CD14-positive monocyte (primary cell): ENCODE measurements around the gene MOB3B. TPM values are rescaled to one million over a fixed set of nuclear protein-coding genes. Genes with fewer than 3 reads are reported as not detected.
A peak's percentile ranks its signal among the peaks of the same experiment; 100 is the strongest.

Experiments
- DNase-seq, 3 donors: peaks; one replicate each; pipeline ENCODE4 v3.0.0-alpha.2; 2011 to 2022
- H2AFZ ChIP-seq: 2 replicates; pipeline ENCODE4 v1.6.0; 2012; ENCODE audit warnings: mild to moderate bottlenecking, low read depth, low read length, inconsistent platforms; ENCODE audit not compliant: insufficient read depth, poor library complexity, severe bottlenecking
- H3K27ac ChIP-seq, 2 donors: 1 replicate in 1 of 2; 2 replicates in 1 of 2; pipeline ENCODE4 v1.5.1; 2012 to 2013; ENCODE audit warnings: low read length in 2 of 2, control low read depth in 1 of 2, inconsistent platforms in 1 of 2, low read depth in 1 of 2, mild to moderate bottlenecking in 1 of 2
- H3K27me3 ChIP-seq, 2 donors: one replicate each; pipeline versions ENCODE4 v1.6.0 to v1.6.1; 2011 to 2013; ENCODE audit warnings: low read length in 2 of 2; ENCODE audit not compliant: control insufficient read depth in 2 of 2, insufficient read depth in 2 of 2
- H3K36me3 ChIP-seq, 2 donors: replicated peaks in 1 of 2; 1 replicate in 1 of 2; 2 replicates in 1 of 2; pipeline versions ENCODE4 v1.5.1 to v1.6.1; 2012 to 2013; ENCODE audit warnings: low read length in 2 of 2, control low read depth in 1 of 2, inconsistent platforms in 1 of 2, mild to moderate bottlenecking in 1 of 2; ENCODE audit not compliant: insufficient read depth in 2 of 2, control insufficient read depth in 1 of 2
- H3K4me1 ChIP-seq, 2 donors: 1 replicate in 1 of 2; 2 replicates in 1 of 2; pipeline versions ENCODE4 v1.5.1 to v1.6.1; 2012 to 2013; ENCODE audit warnings: low read length in 2 of 2, control low read depth in 1 of 2, inconsistent platforms in 1 of 2, mild to moderate bottlenecking in 1 of 2, moderate library complexity in 1 of 2; ENCODE audit not compliant: insufficient read depth in 2 of 2, control insufficient read depth in 1 of 2
- H3K4me2 ChIP-seq: replicated peaks from 2 replicates; pipeline ENCODE3; 2012; ENCODE audit warnings: low read length, moderate library complexity, mild to moderate bottlenecking; ENCODE audit not compliant: poor library complexity, severe bottlenecking; ENCODE audit errors: extremely low read depth
- H3K4me3 ChIP-seq, 3 experiments: fragments of 200-600 bp in 1 of 3; sonication (generic) in 1 of 3; replicated peaks in 1 of 3; 1 replicate in 2 of 3; 2 replicates in 1 of 3; pipeline ENCODE4 v1.5.1; 2011 to 2013; ENCODE audit warnings: low read length in 3 of 3, mild to moderate bottlenecking in 3 of 3, control low read depth in 2 of 3, low read depth in 2 of 3, inconsistent platforms in 1 of 3, moderate library complexity in 1 of 3
- H3K79me2 ChIP-seq: 2 replicates; pipeline ENCODE4 v1.6.0; 2012; ENCODE audit warnings: mild to moderate bottlenecking, control low read depth, inconsistent platforms, low read length, moderate library complexity; ENCODE audit not compliant: insufficient read depth
- H3K9ac ChIP-seq: 2 replicates; pipeline ENCODE4 v1.6.0; 2017; ENCODE audit warnings: low read length, mild to moderate bottlenecking; ENCODE audit not compliant: insufficient read depth, poor library complexity, severe bottlenecking
- H3K9me3 ChIP-seq, 2 donors: replicated peaks in 1 of 2; 1 replicate in 1 of 2; 2 replicates in 1 of 2; pipeline versions ENCODE4 v1.5.1 to v1.6.1; 2012 to 2013; ENCODE audit warnings: low read length in 2 of 2, control low read depth in 1 of 2; ENCODE audit not compliant: control insufficient read depth in 1 of 2, insufficient read depth in 1 of 2
- H4K20me1 ChIP-seq: 2 replicates; pipeline ENCODE4 v1.6.0; 2012; ENCODE audit warnings: mild to moderate bottlenecking, low read length, control low read depth, moderate library complexity; ENCODE audit not compliant: insufficient read depth
- H3K27ac Mint-ChIP-seq, 7 donors: one replicate each; pipeline ENCODE4 v1.8.0; 2020; ENCODE audit warnings: mild to moderate bottlenecking in 7 of 7, mixed read lengths in 7 of 7, moderate library complexity in 6 of 7, inconsistent platforms in 2 of 7
- H3K27me3 Mint-ChIP-seq, 3 donors: one replicate each; pipeline ENCODE4 v1.8.0; 2021 to 2022; ENCODE audit warnings: low read depth in 3 of 3, mild to moderate bottlenecking in 3 of 3, mixed read lengths in 3 of 3, moderate library complexity in 3 of 3, inconsistent platforms in 1 of 3
- H3K36me3 Mint-ChIP-seq, 2 donors: one replicate each; pipeline ENCODE4 v1.8.0; 2020; ENCODE audit warnings: mixed read lengths in 2 of 2, inconsistent platforms in 1 of 2, mild to moderate bottlenecking in 1 of 2
- H3K4me1 Mint-ChIP-seq: one replicate; pipeline ENCODE4 v1.8.0; 2020; ENCODE audit warnings: mild to moderate bottlenecking, mixed read lengths
- H3K4me3 Mint-ChIP-seq, 2 donors: one replicate each; pipeline ENCODE4 v1.8.0; 2020; ENCODE audit warnings: mild to moderate bottlenecking in 2 of 2, mixed read lengths in 2 of 2, moderate library complexity in 1 of 2
- H3K9me3 Mint-ChIP-seq, 7 donors: one replicate each; pipeline ENCODE4 v1.8.0; 2020 to 2022; ENCODE audit warnings: mixed read lengths in 7 of 7, mild to moderate bottlenecking in 6 of 7, moderate library complexity in 6 of 7, inconsistent platforms in 2 of 7
- CTCF ChIP-seq: fragments of 200-600 bp; IDR thresholded peaks from one replicate; pipeline ENCODE4 v1.8.0; 2022; ENCODE audit warnings: antibody characterized with exemption, mild to moderate bottlenecking
- WGBS: methylation state at CpG from one replicate; pipeline ENCODE4 v1.1.5; 2013; ENCODE audit warnings: missing lambda C conversion rate; ENCODE audit not compliant: insufficient coverage; 5-methylcytosine and 5-hydroxymethylcytosine counted together
- intact Hi-C, 2 donors: fragments of 100-400 bp; cut with micrococcal nuclease; formaldehyde crosslinking; loops; one replicate each; pipeline versions ENCODE4 v1.15.0 to v1.15.1; 2023
- polyA plus RNA-seq, 3 donors: library from polyadenylated mRNA; depleted of rRNA in 1 of 3; unstranded in 2 of 3; stranded (reverse) in 1 of 3; fragments of 300-500 nt in 2 of 3; fragments of >200 nt in 1 of 3; fragmentation: Illumina TruSeq in 2 of 3; gene quantifications; 1 replicate in 2 of 3; 2 replicates in 1 of 3; pipeline ENCODE4 v1.2.3, GENCODE V29; 2012 to 2021

Gene MOB3B
- polyA plus RNA-seq, 3 donors, result 1.2 to 2.2 (median 1.4) TPM

GRCh38 chr9:27337236-27337635 lies 192.4 kb downstream of the MOB3B start:
- no peaks in the 10 kb centered on the region for H3K27me3 ChIP-seq
- no peak overlapping the region for H3K4me3 Mint-ChIP-seq
- 60% methylated on average over 2 of the region's 3 CpGs for WGBS
- H3K27ac ChIP-seq, result no peak overlapping the region
- H3K27ac Mint-ChIP-seq, result peak overlapping the region in 4 of 7 donors; percentile 6 to 57 (median 25)
- peaks cover 4 to 9% of the 10 kb centered on the region in 2 donors for H3K36me3 Mint-ChIP-seq
- no peak overlapping the region for H3K9ac ChIP-seq
- peak in 1 of 3 donors; percentile 1 for DNase-seq
- H3K4me2 ChIP-seq, result no peak overlapping the region
- no peaks in the 10 kb centered on the region for H3K79me2 ChIP-seq
- no peaks in the 10 kb centered on the region for H4K20me1 ChIP-seq
- H3K4me1 Mint-ChIP-seq, result peaks cover 72% of the 10 kb centered on the region
- no peaks in the 10 kb centered on the region for H3K9me3 Mint-ChIP-seq
- H3K36me3 ChIP-seq, result no peaks in the 10 kb centered on the region
- H3K9me3 ChIP-seq, result no peaks in the 10 kb centered on the region
- H3K4me1 ChIP-seq, result peaks cover 64 to 68% of the 10 kb centered on the region in 2 donors
- no peak overlapping the region for H2AFZ ChIP-seq
- no peak overlapping the region for H3K4me3 ChIP-seq
- intact Hi-C loops, result loop anchor here (5.0 to 10.0 kb wide), 2 partner anchors 125 to 368 kb away; no protein-coding TSS in a partner anchor
- H3K27me3 Mint-ChIP-seq, result peaks cover 0 to 7% (median 0%) of the 10 kb centered on the region in 3 donors
- TF ChIP-seq CTCF, result no peak

- Mint-ChIP-seq H3K27ac (no peak overlapping the region), H3K4me3 (no peak overlapping the region), H3K4me1 (peaks cover 70% of the 10 kb centered on the region), H3K9me3 (no peaks in the 10 kb centered on the region), H3K27me3 (peaks cover 0 to 7% (median 0%) of the 10 kb centered on the region in 3 donors), H3K36me3 (peaks cover 4 to 9% of the 10 kb centered on the region in 2 donors)
- DNase-seq, result peak in 1 of 3 donors; percentile 1
- peaks cover 60 to 63% of the 10 kb centered on the region in 2 donors for H3K4me1 ChIP-seq
- no peaks in the 10 kb centered on the region for H3K36me3 ChIP-seq
- H3K27ac ChIP-seq, result no peak overlapping the region
- TF ChIP-seq CTCF, result no peak
- 98% methylated on average over 9 of the region's 10 CpGs for WGBS
- no peaks in the 10 kb centered on the region for H4K20me1 ChIP-seq
- H3K79me2 ChIP-seq, result no peaks in the 10 kb centered on the region
- H3K9ac ChIP-seq, result no peak overlapping the region
- H3K9me3 ChIP-seq, result no peaks in the 10 kb centered on the region
- no peak overlapping the region for H3K4me2 ChIP-seq
- H2AFZ ChIP-seq, result no peak overlapping the region
- no peak overlapping the region for H3K4me3 ChIP-seq
- intact Hi-C loops, result loop anchor here (5.0 to 10.0 kb wide), 2 partner anchors 125 to 368 kb away; no protein-coding TSS in a partner anchor
- H3K27me3 ChIP-seq, result no peaks in the 10 kb centered on the region
Measured at GRCh38 chr9:27336829-27337228, 192.8 kb downstream of the MOB3B start.
